Endothelial cell of umbilical vein (primary cell): ENCODE measurements around the gene HSPA12A. TPM values are rescaled to one million over a fixed set of nuclear protein-coding genes. Genes with fewer than 3 reads are reported as not detected.

Experiments used
- BruUV-seq: library from RNA; stranded (reverse); fragments of 400-500 nt; replicated peaks from 2 replicates; lab custom pipeline; 2021; lab: Mats Ljungman, UMichigan
- CTCF ChIA-PET: fragments of 300-600, 350-600 bp; sonication (Branson Sonifier 250); formaldehyde crosslinking; loops from one replicate; lab custom pipeline; 2021; ENCODE audit warnings: antibody characterized with exemption, inconsistent platforms; lab: Charles Lee
- POLR2A ChIA-PET: fragments of 300-600, 350-600 bp; sonication (Branson Sonifier 250); formaldehyde crosslinking; loops from one replicate; lab custom pipeline; 2021; ENCODE audit warnings: antibody characterized with exemption, inconsistent platforms; lab: Charles Lee
- DNase-seq: peaks from one replicate; pipeline ENCODE4 v3.0.0-alpha.2; 2011; ENCODE audit warnings: low read depth, low spot score
- FAIRE-seq: peaks from 2 replicates; lab custom pipeline; 2011; peaks lifted over from hg19 to GRCh38; lab: Jason Lieb, UNC
- H2AFZ ChIP-seq: 2 replicates; pipeline ENCODE4 v1.6.0; 2012; ENCODE audit warnings: low read depth, low read length, control low read depth, inconsistent platforms
- H3K27ac ChIP-seq: 2 replicates; pipeline ENCODE4 v1.5.1; 2011; ENCODE audit warnings: low read depth, mild to moderate bottlenecking, control low read depth, low read length, moderate library complexity; ENCODE audit not compliant: insufficient read depth
- H3K27me3 ChIP-seq, 2 experiments: 2 replicates each; pipeline versions ENCODE4 v1.6.0 to v1.6.1; 2011; ENCODE audit warnings: low read length in 2 of 2, mixed read lengths in 1 of 2; ENCODE audit not compliant: control insufficient read depth in 2 of 2, insufficient read depth in 2 of 2
- H3K36me3 ChIP-seq, 2 experiments: 2 replicates in 1 of 2; 3 replicates in 1 of 2; pipeline ENCODE4 v1.5.1; 2011; ENCODE audit warnings: low read length in 2 of 2, mild to moderate bottlenecking in 1 of 2, moderate library complexity in 1 of 2; ENCODE audit not compliant: control insufficient read depth in 2 of 2, insufficient read depth in 2 of 2; ENCODE audit errors: extremely low read depth in 1 of 2
- H3K4me1 ChIP-seq: 3 replicates; pipeline ENCODE4 v1.5.1; 2011; ENCODE audit warnings: mild to moderate bottlenecking, low read length; ENCODE audit not compliant: control insufficient read depth, insufficient read depth; ENCODE audit errors: extremely low read depth
- H3K4me2 ChIP-seq: 2 replicates; pipeline ENCODE4 v1.6.1; 2011; ENCODE audit warnings: low read length, control low read depth, mixed read lengths; ENCODE audit not compliant: insufficient read depth
- H3K4me3 ChIP-seq, 3 experiments: fragments of 200-600 bp in 1 of 3; sonication (generic), shearing (Covaris generic) in 1 of 3; replicated peaks in 1 of 3; 2 replicates each; pipeline ENCODE4 v1.5.1; 2011 to 2016; ENCODE audit warnings: control low read depth in 3 of 3, low read length in 3 of 3, mild to moderate bottlenecking in 2 of 3, inconsistent platforms in 1 of 3, low read depth in 1 of 3, moderate library complexity in 1 of 3; ENCODE audit not compliant: insufficient read depth in 1 of 3
- H3K79me2 ChIP-seq: 2 replicates; pipeline ENCODE4 v1.6.0; 2012; ENCODE audit warnings: low read length, inconsistent platforms; ENCODE audit not compliant: control insufficient read depth, insufficient read depth
- H3K9ac ChIP-seq: replicated peaks from 2 replicates; pipeline ENCODE3; 2011; ENCODE audit warnings: low read length, control low read depth; ENCODE audit not compliant: insufficient read depth; ENCODE audit errors: extremely low read depth
- H3K9me1 ChIP-seq: replicated peaks from 3 replicates; pipeline ENCODE4 v1.6.0; 2011; ENCODE audit warnings: mild to moderate bottlenecking, low read length; ENCODE audit not compliant: control insufficient read depth, insufficient read depth; ENCODE audit errors: extremely low read depth
- H3K9me3 ChIP-seq: replicated peaks from 2 replicates; pipeline ENCODE4 v1.5.1; 2012; ENCODE audit warnings: low read length, inconsistent platforms; ENCODE audit not compliant: control insufficient read depth, insufficient read depth
- H4K20me1 ChIP-seq: replicated peaks from 2 replicates; pipeline ENCODE3; 2011; ENCODE audit warnings: mild to moderate bottlenecking, low read length; ENCODE audit not compliant: control insufficient read depth, insufficient read depth; ENCODE audit errors: extremely low read depth
- EZH2 ChIP-seq: IDR thresholded peaks from 2 replicates; pipeline ENCODE4 v1.6.1; 2012; ENCODE audit warnings: borderline replicate concordance, low read depth, mild to moderate bottlenecking, moderate library complexity, low read length, inconsistent platforms; ENCODE audit not compliant: severe bottlenecking
- FOS ChIP-seq: IDR thresholded peaks from 2 replicates; pipeline ENCODE4 v1.6.1; 2011; ENCODE audit warnings: mild to moderate bottlenecking, low read length, moderate library complexity, borderline replicate concordance; ENCODE audit not compliant: insufficient read depth
- GATA2 ChIP-seq: IDR thresholded peaks from 2 replicates; pipeline ENCODE4 v1.7.0; 2011; ENCODE audit warnings: low read depth, mild to moderate bottlenecking, moderate library complexity, mixed read lengths, low read length; ENCODE audit not compliant: insufficient read length, insufficient read depth
- JUN ChIP-seq: IDR thresholded peaks from 2 replicates; pipeline ENCODE4 v1.6.1; 2011; ENCODE audit warnings: borderline replicate concordance, low read depth; ENCODE audit not compliant: insufficient read length, insufficient read depth
- dilution Hi-C: fragments of 300-500 bp; cut with MboI; formaldehyde crosslinking; loops from one replicate; pipeline ENCODE4 v1.15.0; 2019; ENCODE audit warnings: low sequenced_read_pairs; ENCODE audit not compliant: extremely low pct_ligation_motif_present
- intact Hi-C: fragments of 100-400 bp; cut with micrococcal nuclease; formaldehyde crosslinking; loops from one replicate; pipeline ENCODE4 v1.10.0; 2022
- polyA plus RNA-seq, 4 experiments: library from polyadenylated mRNA; depleted of rRNA in 3 of 4; stranded (reverse) in 3 of 4; unstranded in 1 of 4; fragments of >200 nt; gene quantifications; 2 replicates each; pipeline versions ENCODE4 v1.2.1 to v1.2.3, GENCODE V29; 2011 to 2012; ENCODE audit warnings: missing spikeins in 1 of 4
- total RNA-seq: library from RNA; stranded (reverse); gene quantifications from 2 replicates; pipeline ENCODE4 v1.2.3, GENCODE V29; 2021
- TF ChIP-seq, protein P1 (sequence below): IDR thresholded peaks from 2 replicates; pipeline ENCODE4 v1.6.1; 2011; ENCODE audit not compliant: insufficient read depth, insufficient read length

Gene HSPA12A
- total and polyA plus RNA-seq, 2 donors (not counting 3 experiments of a cell fraction or from before 2014, with no cell fraction given): 0.22 to 0.29 TPM

DNA sequence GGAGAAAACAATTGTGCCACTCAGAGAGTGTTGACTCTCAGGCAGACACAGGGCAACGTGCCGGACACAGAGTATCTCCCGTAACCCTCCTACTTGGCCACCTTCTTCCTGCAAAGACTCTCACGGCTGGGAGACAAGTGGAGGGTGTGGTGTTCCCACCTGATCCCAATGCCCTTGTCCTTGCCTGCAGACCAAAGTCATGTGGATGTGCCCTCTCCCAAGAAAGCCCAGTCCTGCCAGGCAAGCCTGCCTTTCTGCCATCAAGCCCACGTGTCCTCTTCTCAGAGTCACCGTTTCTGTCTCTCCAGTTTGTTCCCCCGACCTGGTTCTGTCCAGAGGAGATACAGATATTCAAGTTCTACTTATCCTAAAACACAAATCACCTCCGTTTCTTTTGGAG, 120.9 kb downstream of the HSPA12A start:
- Histone ChIP-seq H3K9me1 (no peaks in the 10 kb centered on the region), H3K9me3 (no peaks in the 10 kb centered on the region), H4K20me1 (no peaks in the 10 kb centered on the region), H3K36me3 (no peaks in the 10 kb centered on the region), H2AFZ (no peak overlapping the region), H3K4me3 (no peak overlapping the region), H3K79me2 (no peaks in the 10 kb centered on the region), H3K4me2 (no peak overlapping the region), H3K27me3 (no peaks in the 10 kb centered on the region), H3K9ac (no peak overlapping the region), H3K27ac (no peak overlapping the region), H3K4me1 (no peaks in the 10 kb centered on the region)
- no TSS peak for BruUV-seq
- TF ChIP-seq JUN (no peak), FOS (no peak), GATA2 (no peak), EZH2 (no peak)
- TF ChIP-seq, protein P1, sequence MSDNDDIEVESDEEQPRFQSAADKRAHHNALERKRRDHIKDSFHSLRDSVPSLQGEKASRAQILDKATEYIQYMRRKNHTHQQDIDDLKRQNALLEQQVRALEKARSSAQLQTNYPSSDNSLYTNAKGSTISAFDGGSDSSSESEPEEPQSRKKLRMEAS: no peak
- FAIRE-seq: no peak
- intact Hi-C loops (no loop called here), dilution Hi-C loops (no loop called here)
- no peak for DNase-seq
- ChIA-PET CTCF (no interaction called here), POLR2A (no interaction called here)

Other genes with a start within 250 kb of the HSPA12A start
- not detected in 2 replicates for gene PNLIP, start 196.6 kb downstream of the HSPA12A start, total RNA-seq
- gene PNLIP, start 196.6 kb downstream of the HSPA12A start, polyA plus RNA-seq: not detected in 2 replicates
- not detected in 2 replicates for gene PNLIPRP1, start 151.6 kb downstream of the HSPA12A start, total RNA-seq
- gene PNLIPRP1, start 151.6 kb downstream of the HSPA12A start, polyA plus RNA-seq: not detected in 2 replicates
- not detected in 2 replicates for gene PNLIPRP2, start 121.6 kb downstream of the HSPA12A start, total RNA-seq
- not detected in 2 replicates for gene PNLIPRP2, start 121.6 kb downstream of the HSPA12A start, polyA plus RNA-seq
- not detected in 2 replicates for gene ENO4, start 106.9 kb upstream of the HSPA12A start, total RNA-seq
- 0.08 TPM in 1 of 2 replicates, not detected in the other for gene ENO4, start 106.9 kb upstream of the HSPA12A start, polyA plus RNA-seq